ENCODE data around the gene CNGA2.

CNGA2 gene

GRCh38 chrX:151712253-151712652 lies 22.3 kb upstream of the CNGA2 start:
- no peak for DNase-seq

- DNase-seq, result no peak
Observed at GRCh38 chrX:151713849-151714248, 20.7 kb upstream of the CNGA2 start.

GRCh38 chrX:151714362-151714761 lies 20.2 kb upstream of the CNGA2 start:
- no peak for DNase-seq

GRCh38 chrX:151715752-151716151 lies 18.8 kb upstream of the CNGA2 start, which contains the start of gene FATE1:
Gene FATE1 (plus strand): TSS chrX:151716035. CDS start chrX:151716120, 85 bp downstream.
- DNase-seq, result no peak

- DNase-seq, result no peak
Observed at GRCh38 chrX:151722241-151722846, 12.2 kb upstream of the CNGA2 start.

GRCh38 chrX:151723156-151723760 lies 11.3 kb upstream of the CNGA2 start:
- DNase-seq, result no peak

- DNase-seq, result no peak
Observed at GRCh38 chrX:151724563-151725337, 9.8 kb upstream of the CNGA2 start.

GRCh38 chrX:151725338-151725614 lies 9.3 kb upstream of the CNGA2 start:
- DNase-seq, result no peak

GRCh38 chrX:151726751-151727150 lies 7.8 kb upstream of the CNGA2 start:
- no peak for DNase-seq

- no peak for DNase-seq
Observed at GRCh38 chrX:151727346-151727745, 7.2 kb upstream of the CNGA2 start.

GRCh38 chrX:151729056-151729725 lies 5.4 kb upstream of the CNGA2 start:
- DNase-seq, result no peak

- no peak for DNase-seq
Observed at GRCh38 chrX:151735219-151735618, 673 bp downstream of the CNGA2 start.

- DNase-seq, result no peak
Observed at GRCh38 chrX:151736685-151737084, 2.1 kb downstream of the CNGA2 start.

GRCh38 chrX:151737494-151737893 lies 2.9 kb downstream of the CNGA2 start:
- no peak for DNase-seq

- DNase-seq, result no peak
Observed at GRCh38 chrX:151738751-151739150, 4.2 kb downstream of the CNGA2 start.

- DNase-seq, result no peak
Observed at GRCh38 chrX:151741606-151742005, 7.1 kb downstream of the CNGA2 start.

- DNase-seq, result no peak
Observed at GRCh38 chrX:151742311-151742710, 7.8 kb downstream of the CNGA2 start.

GRCh38 chrX:151743651-151744470 lies 9.3 kb downstream of the CNGA2 start:
- DNase-seq, result no peak

- DNase-seq, result no peak
Observed at GRCh38 chrX:151745651-151746050, 11.1 kb downstream of the CNGA2 start.

GRCh38 chrX:151746502-151746901 lies 12.0 kb downstream of the CNGA2 start:
- DNase-seq, result no peak

- DNase-seq, result no peak
Observed at GRCh38 chrX:151750511-151750910, 16.0 kb downstream of the CNGA2 start.

GRCh38 chrX:151752847-151753246 lies 18.3 kb downstream of the CNGA2 start:
- DNase-seq, result no peak
